ENCODE measurements around the gene ENG. TPM values are rescaled to one million over a fixed set of nuclear protein-coding genes. Genes with fewer than 3 reads are reported as not detected.

The ENG gene
- total RNA-seq, 1 experiment from 2014 or later, result not detected

- H3K4me1 ChIP-seq (ENCODE audit: low read length), result peaks cover 32% of the 10 kb centered on the region
- no peaks in the 10 kb centered on the region for H3K79me2 ChIP-seq (ENCODE audit: low read length)
- H3K27ac ChIP-seq (ENCODE audit: low read length), result no peak overlapping the region
- H3K27me3 ChIP-seq (ENCODE audit: low read length), result no peaks in the 10 kb centered on the region
- no peaks in the 10 kb centered on the region for H3K9me2 ChIP-seq (replicated peaks; ENCODE audit: insufficient read depth, low read length)
- no peak overlapping the region for H2AFZ ChIP-seq (ENCODE audit: low read length)
- no peak overlapping the region for H3K4me2 ChIP-seq (ENCODE audit: low read depth, low read length, poor library complexity, severe bottlenecking)
- H3K4me3 ChIP-seq (ENCODE audit: low read length), result no peak overlapping the region
- H3K9ac ChIP-seq (ENCODE audit: low read length), result no peak overlapping the region
- no peaks in the 10 kb centered on the region for H3K36me3 ChIP-seq (ENCODE audit: insufficient read depth, low read length)
- no peaks in the 10 kb centered on the region for H3K9me3 ChIP-seq (ENCODE audit: low read length)
- no peaks in the 10 kb centered on the region for H4K20me1 ChIP-seq (ENCODE audit: insufficient read depth, low read depth, low read length)
- no peak for DNase-seq
Measured at GRCh38 chr9:127779136-127779981, 75.1 kb downstream of the ENG start.

DNA sequence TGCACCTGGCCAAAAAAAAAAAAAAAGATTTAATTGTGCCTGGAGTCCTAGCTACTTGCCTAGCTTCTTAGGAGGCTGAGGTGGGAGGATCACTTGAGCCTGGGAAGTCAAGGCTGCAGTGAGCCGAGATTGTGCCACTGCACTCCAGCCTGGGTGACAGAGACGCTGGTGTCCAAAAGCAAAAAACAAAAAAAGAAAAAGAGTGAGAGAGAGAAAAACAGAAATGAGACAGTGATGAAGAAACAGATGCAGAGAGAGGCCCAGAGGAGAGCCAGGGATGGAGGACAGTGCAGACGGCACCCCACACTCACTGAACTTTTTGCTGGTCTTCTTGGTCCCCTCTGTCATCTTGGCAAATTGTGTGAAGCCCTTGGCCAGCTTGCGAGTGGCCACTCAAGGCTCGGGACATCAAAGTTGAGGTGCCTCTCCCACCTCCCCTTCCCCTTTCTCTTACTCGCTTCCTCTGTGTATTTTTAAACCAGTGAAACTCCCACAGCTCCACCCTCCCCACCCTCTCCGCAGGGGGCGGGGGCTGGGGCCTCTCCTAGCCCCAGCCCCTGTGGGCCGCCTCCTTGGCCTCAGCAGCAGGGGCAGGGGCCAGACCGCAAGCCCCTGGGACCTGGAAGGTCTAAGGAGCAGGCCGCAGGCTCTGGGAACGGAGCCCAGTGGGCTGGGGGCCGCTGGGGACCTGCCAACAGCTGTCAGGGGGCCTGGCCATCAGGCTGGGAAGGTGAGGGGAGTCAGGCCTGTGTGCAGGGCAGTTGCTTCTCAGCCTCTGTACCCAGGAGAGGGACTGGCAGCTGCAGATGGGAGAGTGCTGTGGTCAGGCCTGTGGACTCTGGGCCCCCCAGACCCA is 76.0 kb downstream of the ENG start, which contains the start of gene SH2D3C:
SH2D3C (minus strand) TSS at position 387 of the 856 bp plus-strand sequence; CDS start at position 348, 39 bp downstream.
- no peak within 1 kb of the TSS for H3K9ac ChIP-seq (ENCODE audit: low read length)
- DNase-seq, result no peak
- no peaks in the 10 kb centered on the region for H3K36me3 ChIP-seq (ENCODE audit: insufficient read depth, low read length)
- H4K20me1 ChIP-seq (ENCODE audit: insufficient read depth, low read depth, low read length), result no peaks in the 10 kb centered on the region
- no peaks in the 10 kb centered on the region for H3K27me3 ChIP-seq (ENCODE audit: low read length)
- no peak within 1 kb of the TSS for H3K27ac ChIP-seq (ENCODE audit: low read length)
- H3K79me2 ChIP-seq (ENCODE audit: low read length), result no peaks in the 10 kb centered on the region
- no peak within 1 kb of the TSS for H2AFZ ChIP-seq (ENCODE audit: low read length)
- H3K4me3 ChIP-seq (ENCODE audit: low read length), result no peak within 1 kb of the TSS
- H3K4me2 ChIP-seq (ENCODE audit: low read depth, low read length, poor library complexity, severe bottlenecking), result no peak within 1 kb of the TSS
- no peaks in the 10 kb centered on the region for H3K9me3 ChIP-seq (ENCODE audit: low read length)
- H3K4me1 ChIP-seq (ENCODE audit: low read length), result peaks cover 28% of the 10 kb centered on the region
- H3K9me2 ChIP-seq (replicated peaks; ENCODE audit: insufficient read depth, low read length), result no peaks in the 10 kb centered on the region

DNA sequence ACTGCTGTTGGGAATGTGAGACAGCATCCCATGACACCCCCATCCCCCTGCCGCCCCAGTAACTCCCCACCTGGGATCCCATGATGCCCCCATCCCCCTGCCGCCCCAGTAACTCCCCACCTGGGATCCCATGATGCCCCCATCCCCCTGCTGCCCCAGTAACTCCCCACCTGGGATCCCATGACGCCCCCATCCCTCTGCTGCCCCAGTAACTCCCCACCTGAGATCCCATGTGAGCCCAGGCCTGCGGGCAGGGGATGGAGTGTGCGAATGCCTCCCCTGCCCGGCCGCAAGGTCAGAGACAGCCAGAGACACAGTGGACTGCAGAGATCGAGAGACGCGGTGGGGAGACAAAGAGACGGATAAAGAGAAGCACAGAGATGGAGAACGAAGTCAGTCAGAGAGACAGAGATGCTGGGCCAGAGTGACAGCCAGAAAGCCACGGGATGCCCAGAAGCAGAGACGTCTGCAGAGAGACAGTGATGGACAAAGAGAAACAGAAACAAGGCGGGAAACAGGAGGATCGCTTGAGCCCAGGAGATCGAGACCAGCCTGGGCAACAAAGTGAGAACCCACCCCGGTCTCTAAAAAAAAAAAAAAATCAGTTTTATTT is 77.0 kb downstream of the ENG start:
- Histone ChIP-seq H3K36me3 (ENCODE audit: insufficient read depth, low read length) (no peaks in the 10 kb centered on the region), H3K27me3 (ENCODE audit: low read length) (no peaks in the 10 kb centered on the region), H3K4me1 (ENCODE audit: low read length) (peaks cover 19% of the 10 kb centered on the region), H3K27ac (ENCODE audit: low read length) (no peak overlapping the region), H3K4me3 (ENCODE audit: low read length) (no peak overlapping the region), H3K9me2 (replicated peaks; ENCODE audit: insufficient read depth, low read length) (no peaks in the 10 kb centered on the region), H2AFZ (ENCODE audit: low read length) (no peak overlapping the region), H3K9ac (ENCODE audit: low read length) (no peak overlapping the region), H4K20me1 (ENCODE audit: insufficient read depth, low read depth, low read length) (no peaks in the 10 kb centered on the region), H3K4me2 (ENCODE audit: low read depth, low read length, poor library complexity, severe bottlenecking) (no peak overlapping the region), H3K9me3 (ENCODE audit: low read length) (no peaks in the 10 kb centered on the region), H3K79me2 (ENCODE audit: low read length) (no peaks in the 10 kb centered on the region)
- no peak for DNase-seq

DNA sequence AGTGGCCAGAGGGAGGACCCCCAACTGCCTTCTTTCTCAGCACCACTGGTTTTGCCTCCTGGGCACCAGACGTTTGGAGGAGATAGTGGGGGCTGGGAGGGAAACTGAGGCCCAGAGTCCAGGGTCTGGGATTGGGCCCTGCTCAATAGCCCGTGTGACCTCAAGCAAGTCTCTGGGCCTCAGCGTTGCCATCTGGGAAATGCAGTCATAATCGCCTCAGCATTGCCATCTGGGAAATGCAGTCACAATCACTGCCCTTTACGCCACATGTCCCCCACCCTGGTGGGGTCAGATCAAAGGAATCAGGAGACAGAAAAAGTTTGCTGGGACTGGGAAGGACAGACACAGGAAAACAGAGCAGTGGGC is 77.6 kb downstream of the ENG start:
- peaks cover 19% of the 10 kb centered on the region for H3K4me1 ChIP-seq (ENCODE audit: low read length)
- no peak overlapping the region for H3K9ac ChIP-seq (ENCODE audit: low read length)
- no peaks in the 10 kb centered on the region for H3K36me3 ChIP-seq (ENCODE audit: insufficient read depth, low read length)
- H3K27ac ChIP-seq (ENCODE audit: low read length), result no peak overlapping the region
- H3K27me3 ChIP-seq (ENCODE audit: low read length), result no peaks in the 10 kb centered on the region
- H4K20me1 ChIP-seq (ENCODE audit: insufficient read depth, low read depth, low read length), result no peaks in the 10 kb centered on the region
- H3K9me3 ChIP-seq (ENCODE audit: low read length), result no peaks in the 10 kb centered on the region
- no peak overlapping the region for H3K4me3 ChIP-seq (ENCODE audit: low read length)
- H3K4me2 ChIP-seq (ENCODE audit: low read depth, low read length, poor library complexity, severe bottlenecking), result no peak overlapping the region
- H3K79me2 ChIP-seq (ENCODE audit: low read length), result no peaks in the 10 kb centered on the region
- H3K9me2 ChIP-seq (replicated peaks; ENCODE audit: insufficient read depth, low read length), result no peaks in the 10 kb centered on the region
- DNase-seq, result no peak
- no peak overlapping the region for H2AFZ ChIP-seq (ENCODE audit: low read length)

DNA sequence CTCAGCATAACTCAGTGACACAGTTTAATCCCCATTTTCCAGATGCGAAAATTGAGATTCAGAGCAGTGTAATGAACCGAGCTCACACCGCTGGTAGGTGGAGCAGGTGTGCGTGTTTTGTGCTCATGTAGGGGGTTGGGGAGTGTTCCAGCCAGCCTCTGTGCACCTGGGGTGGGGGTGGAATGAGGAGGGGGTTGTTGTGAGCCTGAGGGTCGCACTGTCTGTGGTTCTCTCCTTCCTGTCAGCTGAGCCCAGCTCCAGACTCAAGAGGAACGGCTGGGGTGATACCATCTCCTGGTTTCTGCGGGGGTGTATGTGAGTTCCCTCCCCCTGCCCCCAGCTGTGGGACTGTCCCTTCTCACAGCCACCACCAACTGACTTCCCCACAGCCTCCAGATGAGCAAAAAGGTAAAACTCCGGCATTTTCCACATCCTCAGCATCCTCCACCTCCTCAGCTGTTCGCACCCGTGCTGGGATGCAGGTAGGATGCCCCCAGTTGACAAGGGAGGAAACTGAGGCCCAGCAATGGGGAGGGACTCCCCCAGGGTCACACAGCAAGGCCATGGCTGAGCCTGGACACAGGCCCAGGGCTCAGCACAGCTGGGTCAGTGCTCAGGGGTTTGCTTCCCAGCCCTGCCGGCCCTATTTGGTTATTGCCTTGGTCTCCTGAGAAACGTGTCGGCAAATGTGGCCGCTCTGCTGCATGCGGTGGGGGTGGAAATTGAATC is 78.1 kb downstream of the ENG start:
- Histone ChIP-seq H3K4me1 (ENCODE audit: low read length) (peaks cover 18% of the 10 kb centered on the region), H3K27me3 (ENCODE audit: low read length) (no peaks in the 10 kb centered on the region), H3K4me3 (ENCODE audit: low read length) (no peak overlapping the region), H2AFZ (ENCODE audit: low read length) (no peak overlapping the region), H3K9me3 (ENCODE audit: low read length) (no peaks in the 10 kb centered on the region), H3K36me3 (ENCODE audit: insufficient read depth, low read length) (no peaks in the 10 kb centered on the region), H3K4me2 (ENCODE audit: low read depth, low read length, poor library complexity, severe bottlenecking) (no peak overlapping the region), H3K79me2 (ENCODE audit: low read length) (no peaks in the 10 kb centered on the region), H3K9ac (ENCODE audit: low read length) (no peak overlapping the region), H4K20me1 (ENCODE audit: insufficient read depth, low read depth, low read length) (no peaks in the 10 kb centered on the region), H3K27ac (ENCODE audit: low read length) (no peak overlapping the region), H3K9me2 (replicated peaks; ENCODE audit: insufficient read depth, low read length) (no peaks in the 10 kb centered on the region)
- DNase-seq, result peak; percentile 52

- Histone ChIP-seq H2AFZ (ENCODE audit: low read length) (no peak overlapping the region), H3K9ac (ENCODE audit: low read length) (no peak overlapping the region), H3K9me3 (ENCODE audit: low read length) (no peaks in the 10 kb centered on the region), H3K79me2 (ENCODE audit: low read length) (no peaks in the 10 kb centered on the region), H3K9me2 (replicated peaks; ENCODE audit: insufficient read depth, low read length) (no peaks in the 10 kb centered on the region), H3K27ac (ENCODE audit: low read length) (no peak overlapping the region), H3K4me1 (ENCODE audit: low read length) (peaks cover 23% of the 10 kb centered on the region), H3K27me3 (ENCODE audit: low read length) (no peaks in the 10 kb centered on the region), H3K4me2 (ENCODE audit: low read depth, low read length, poor library complexity, severe bottlenecking) (no peak overlapping the region), H3K4me3 (ENCODE audit: low read length) (no peak overlapping the region), H3K36me3 (ENCODE audit: insufficient read depth, low read length) (no peaks in the 10 kb centered on the region), H4K20me1 (ENCODE audit: insufficient read depth, low read depth, low read length) (no peaks in the 10 kb centered on the region)
- DNase-seq, result no peak
Measured at GRCh38 chr9:127773981-127774380, 80.5 kb downstream of the ENG start.

DNA sequence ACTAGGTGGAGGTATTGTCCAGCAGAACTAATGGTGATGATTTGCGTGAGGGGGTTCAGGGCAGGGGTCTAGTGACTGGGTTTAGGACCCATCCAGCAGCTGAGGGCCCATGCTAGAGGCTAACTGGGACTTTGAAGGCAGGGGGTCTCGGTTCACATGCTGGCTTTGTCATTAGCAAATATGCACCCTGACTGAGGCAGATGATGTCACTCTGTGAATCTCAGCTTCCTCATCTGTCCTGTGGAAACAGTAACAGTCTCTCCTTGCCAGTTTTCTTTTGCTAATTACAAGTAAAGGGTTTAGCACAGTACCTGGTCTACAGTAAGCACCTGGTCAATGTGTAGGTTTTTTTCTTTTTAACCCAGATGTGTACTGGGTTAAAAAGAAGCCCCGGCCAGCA is 81.2 kb downstream of the ENG start:
- Histone ChIP-seq H3K79me2 (ENCODE audit: low read length) (no peaks in the 10 kb centered on the region), H3K4me2 (ENCODE audit: low read depth, low read length, poor library complexity, severe bottlenecking) (no peak overlapping the region), H3K4me3 (ENCODE audit: low read length) (no peak overlapping the region), H3K36me3 (ENCODE audit: insufficient read depth, low read length) (no peaks in the 10 kb centered on the region), H3K9me2 (replicated peaks; ENCODE audit: insufficient read depth, low read length) (no peaks in the 10 kb centered on the region), H3K9ac (ENCODE audit: low read length) (no peak overlapping the region), H3K9me3 (ENCODE audit: low read length) (no peaks in the 10 kb centered on the region), H3K27me3 (ENCODE audit: low read length) (no peaks in the 10 kb centered on the region), H3K4me1 (ENCODE audit: low read length) (peaks cover 16% of the 10 kb centered on the region), H2AFZ (ENCODE audit: low read length) (no peak overlapping the region), H3K27ac (ENCODE audit: low read length) (no peak overlapping the region), H4K20me1 (ENCODE audit: insufficient read depth, low read depth, low read length) (no peaks in the 10 kb centered on the region)
- DNase-seq, result no peak
